Epithelial cell of proximal tubule (primary cell): ENCODE measurements around the gene ASMTL. TPM values are rescaled to one million over a fixed set of nuclear protein-coding genes. Genes with fewer than 3 reads are reported as not detected.

Experiments used
- DNase-seq: peaks from one replicate; pipeline ENCODE4 v3.0.0-alpha.2; 2011; ENCODE audit warnings: low read depth
- H3K4me3 ChIP-seq: 2 replicates; pipeline ENCODE4 v1.5.1; 2011; ENCODE audit warnings: low read depth, mild to moderate bottlenecking, low read length
- total RNA-seq: library from RNA; depleted of rRNA; stranded (reverse); fragments of >200 nt; gene quantifications from 2 replicates; pipeline ENCODE4 v1.2.3, GENCODE V29; 2015
- TF ChIP-seq, protein P1 (sequence below): conservative IDR thresholded peaks from 2 replicates; pipeline ENCODE4 v1.5.1; 2012; ENCODE audit warnings: low read depth, mild to moderate bottlenecking, low read length

The ASMTL gene
- total RNA-seq, 1 donor from 2014 or later: 14.4 TPM

- H3K4me3 ChIP-seq: no peak overlapping the region
- TF ChIP-seq, protein P1, sequence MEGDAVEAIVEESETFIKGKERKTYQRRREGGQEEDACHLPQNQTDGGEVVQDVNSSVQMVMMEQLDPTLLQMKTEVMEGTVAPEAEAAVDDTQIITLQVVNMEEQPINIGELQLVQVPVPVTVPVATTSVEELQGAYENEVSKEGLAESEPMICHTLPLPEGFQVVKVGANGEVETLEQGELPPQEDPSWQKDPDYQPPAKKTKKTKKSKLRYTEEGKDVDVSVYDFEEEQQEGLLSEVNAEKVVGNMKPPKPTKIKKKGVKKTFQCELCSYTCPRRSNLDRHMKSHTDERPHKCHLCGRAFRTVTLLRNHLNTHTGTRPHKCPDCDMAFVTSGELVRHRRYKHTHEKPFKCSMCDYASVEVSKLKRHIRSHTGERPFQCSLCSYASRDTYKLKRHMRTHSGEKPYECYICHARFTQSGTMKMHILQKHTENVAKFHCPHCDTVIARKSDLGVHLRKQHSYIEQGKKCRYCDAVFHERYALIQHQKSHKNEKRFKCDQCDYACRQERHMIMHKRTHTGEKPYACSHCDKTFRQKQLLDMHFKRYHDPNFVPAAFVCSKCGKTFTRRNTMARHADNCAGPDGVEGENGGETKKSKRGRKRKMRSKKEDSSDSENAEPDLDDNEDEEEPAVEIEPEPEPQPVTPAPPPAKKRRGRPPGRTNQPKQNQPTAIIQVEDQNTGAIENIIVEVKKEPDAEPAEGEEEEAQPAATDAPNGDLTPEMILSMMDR: no peak
- no peak for DNase-seq
Measured at GRCh38 chrX:1357993-1358392, 94.7 kb downstream of the ASMTL start.

DNA sequence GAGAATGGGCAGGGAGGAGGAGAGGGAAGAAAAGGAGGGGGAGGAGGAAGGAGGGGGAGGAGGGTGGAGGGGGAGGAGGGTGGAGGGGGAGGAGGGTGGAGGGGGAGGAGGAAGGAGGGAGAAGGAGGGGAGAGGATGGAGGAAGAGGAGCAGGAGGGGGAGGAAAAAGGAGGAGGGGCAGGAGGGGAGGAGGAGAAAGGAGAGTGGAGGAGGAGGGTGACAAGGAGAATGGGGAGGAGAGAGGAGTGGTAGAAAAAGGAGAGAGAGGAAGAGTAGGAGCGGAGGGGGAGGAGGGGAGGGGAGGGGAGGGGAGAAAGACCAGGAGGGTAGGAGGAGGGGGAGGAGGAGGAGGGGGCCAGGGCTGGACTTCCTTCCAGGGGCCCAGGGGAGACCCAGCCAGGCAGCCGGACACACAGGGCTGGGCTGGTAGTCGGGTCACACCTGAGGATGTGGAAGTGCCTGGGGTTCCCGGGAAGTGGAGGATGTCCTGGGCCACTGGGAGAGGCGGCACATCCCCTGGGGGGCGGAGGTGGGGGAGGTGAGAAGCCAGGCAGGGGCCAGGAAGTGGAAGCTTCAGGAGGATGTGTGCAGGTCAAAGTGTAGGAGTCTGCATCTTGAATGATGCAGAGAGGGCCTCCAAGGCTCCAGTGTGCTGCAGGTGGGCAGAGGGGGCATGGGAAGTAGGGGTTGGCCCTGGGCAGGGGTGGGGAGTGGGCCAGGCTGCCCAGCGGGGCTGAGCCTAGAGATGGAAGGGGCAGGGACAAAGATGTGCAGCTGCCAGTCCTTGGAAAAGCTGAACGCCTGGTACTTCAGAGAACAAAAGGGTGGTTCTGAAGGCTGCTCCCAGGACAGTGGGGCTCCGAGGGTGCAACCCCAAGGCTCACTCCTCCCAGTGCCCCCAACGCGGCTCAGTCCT, 97.3 kb downstream of the ASMTL start:
- no peak overlapping the region for H3K4me3 ChIP-seq
- DNase-seq: no peak
- TF ChIP-seq, protein P1: no peak

- no peak for DNase-seq
- no peak overlapping the region for H3K4me3 ChIP-seq
- TF ChIP-seq, protein P1: no peak
Measured at GRCh38 chrX:1354036-1355019, 98.4 kb downstream of the ASMTL start.

Other genes starting within 250 kb of the ASMTL start
- not detected in 2 replicates for gene CRLF2, start 240.3 kb downstream of the ASMTL start, total RNA-seq
- gene CSF2RA, start 184.1 kb downstream of the ASMTL start, total RNA-seq: not detected in 2 replicates
- not detected in 2 replicates for gene IL3RA, start 116.1 kb downstream of the ASMTL start, total RNA-seq
- gene SLC25A6, start 60.8 kb downstream of the ASMTL start, total RNA-seq: 348 and 372 TPM in 2 replicates
- not detected in 2 replicates for gene P2RY8, start 84.3 kb upstream of the ASMTL start, total RNA-seq
- gene AKAP17A, start 138.7 kb upstream of the ASMTL start, total RNA-seq: 32.7 and 37.0 TPM in 2 replicates
- gene ASMT, start 162.2 kb upstream of the ASMTL start, total RNA-seq: not detected in 2 replicates